SKM-1 (cell line): ENCODE results near the gene FTO.

Source experiments
- DNase-seq: peaks from one replicate; lab custom pipeline; 2025; ENCODE audit not compliant: unreplicated experiment; lab: John Stamatoyannopoulos, UW

Gene FTO

DNA sequence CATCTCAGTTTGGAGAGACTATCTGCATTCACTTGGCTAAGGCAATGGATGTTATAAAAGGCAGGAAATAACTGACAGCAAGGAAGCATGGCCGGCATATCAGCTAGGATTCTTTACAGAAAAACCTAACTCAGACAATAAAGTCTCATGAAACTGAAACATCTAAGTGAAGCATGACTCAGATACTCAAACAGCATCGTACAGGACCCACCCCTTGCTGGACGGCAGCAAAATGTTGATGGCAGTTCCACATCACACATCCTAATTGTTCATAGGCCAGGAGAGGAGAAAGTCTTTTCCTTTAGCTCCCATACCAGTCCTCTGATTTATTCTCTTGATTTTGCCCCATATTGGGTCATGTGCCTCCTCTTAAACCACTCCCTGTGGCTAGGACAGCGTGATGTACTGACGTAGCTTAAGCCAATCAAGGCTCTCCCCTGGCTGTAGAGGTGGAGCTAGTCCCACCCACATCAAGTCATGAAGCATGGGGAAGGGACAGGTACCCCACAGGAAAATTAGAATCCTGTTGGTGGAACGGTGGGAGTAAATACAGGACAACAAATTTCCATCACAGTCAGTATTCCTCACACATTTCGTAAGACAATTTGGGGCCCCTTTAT is 403.7 kb downstream of the FTO start:
- DNase-seq = no peak

DNA sequence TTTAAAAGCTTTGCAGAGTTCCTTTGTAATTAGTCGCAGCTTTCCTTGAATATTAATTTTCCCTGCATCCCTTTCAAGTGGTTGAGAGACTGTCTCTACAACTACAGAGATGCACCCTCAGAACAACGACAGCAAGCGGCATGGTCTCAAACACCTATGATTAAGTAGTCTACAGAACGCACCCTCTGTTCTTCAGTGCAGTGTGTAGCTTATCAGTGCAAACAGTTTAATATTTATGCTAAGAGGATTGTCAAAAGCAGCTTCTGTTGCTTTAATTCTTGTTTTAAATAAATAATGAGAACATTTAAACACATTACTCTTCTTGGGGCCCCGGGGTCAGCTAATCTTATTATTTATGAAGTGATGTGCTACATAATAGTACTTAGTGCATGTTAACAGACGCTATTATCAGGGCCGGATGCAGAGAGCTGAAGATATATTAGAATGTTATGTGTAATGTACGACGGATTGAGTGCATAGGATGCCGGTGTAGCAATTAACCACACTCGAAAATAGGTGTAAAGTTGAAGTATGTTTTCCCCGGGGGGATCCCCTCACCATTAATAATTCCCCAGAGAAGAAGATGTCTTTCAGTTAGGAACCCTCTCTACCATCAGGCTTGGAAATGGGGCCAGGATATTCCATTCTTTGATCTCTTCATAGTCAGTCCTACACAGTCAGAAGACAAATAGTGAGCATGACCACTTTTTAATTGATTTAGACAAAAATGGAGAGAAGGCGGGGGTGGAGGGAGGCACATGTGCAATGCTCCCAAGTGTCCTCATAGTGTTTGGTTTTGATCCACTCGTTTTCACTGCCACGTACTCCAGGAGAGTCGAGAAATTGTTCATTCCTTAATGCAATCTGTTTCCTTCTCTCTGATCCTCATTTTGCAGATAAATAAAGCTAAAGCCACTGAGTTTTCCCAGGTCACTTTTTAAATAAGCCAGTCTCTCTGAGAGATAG is 406.3 kb downstream of the FTO start:
- DNase-seq = no peak

DNA sequence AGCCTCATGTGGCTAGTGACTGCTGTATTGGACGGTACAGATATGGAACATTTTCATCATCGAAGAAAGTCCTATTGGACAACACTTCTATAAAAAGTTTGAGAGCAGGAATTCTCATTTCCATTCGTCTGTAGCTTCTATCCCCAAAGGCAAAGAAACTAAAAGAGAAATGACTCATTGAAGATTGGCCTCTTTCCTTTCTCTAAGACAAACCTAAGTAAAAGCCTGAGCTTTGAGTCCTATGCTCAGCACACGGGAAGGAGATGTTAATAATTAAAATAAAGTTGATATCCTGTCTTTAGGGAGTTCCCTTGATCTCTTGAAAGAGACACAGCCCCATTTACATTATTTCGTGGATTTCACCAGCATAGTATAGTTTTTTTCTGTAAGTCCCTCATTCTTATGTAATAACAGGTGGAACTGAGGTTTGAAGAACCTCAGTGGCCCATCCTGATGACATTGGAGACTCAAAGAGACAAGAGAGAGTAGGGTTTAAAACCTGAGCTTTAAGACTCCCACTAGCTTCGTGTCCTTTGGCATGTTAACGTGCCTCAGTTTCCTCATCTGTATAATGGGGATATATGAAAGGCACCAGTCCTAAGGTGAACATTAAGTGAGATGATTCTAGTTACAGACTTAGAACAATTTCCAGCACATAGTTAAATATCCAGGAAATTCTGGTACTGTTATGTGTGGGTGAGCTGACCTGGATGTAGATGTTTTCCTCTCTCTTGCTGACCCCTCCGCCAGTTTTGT is 408.7 kb downstream of the FTO start:
- no peak for DNase-seq

DNA sequence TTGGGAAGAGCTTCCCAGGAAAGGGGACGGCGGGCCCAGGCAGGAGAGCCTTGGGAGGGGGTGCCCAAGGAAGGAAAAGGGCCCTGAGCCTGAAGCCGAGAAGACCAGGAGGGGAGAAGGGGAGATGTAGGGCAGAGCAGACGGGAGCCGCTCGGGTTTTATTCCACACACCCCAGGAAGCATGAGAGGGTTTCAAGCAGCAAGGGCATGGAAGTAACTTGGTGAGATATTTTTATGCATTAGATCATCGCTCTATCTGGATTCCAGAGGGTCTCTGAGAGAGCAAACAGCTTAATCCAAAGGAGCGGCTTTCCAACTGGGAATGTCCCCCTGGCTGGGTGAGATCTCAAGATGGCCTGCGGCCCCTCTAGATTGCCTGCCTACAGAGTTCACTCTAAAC is 411.6 kb downstream of the FTO start:
- no peak for DNase-seq

DNA sequence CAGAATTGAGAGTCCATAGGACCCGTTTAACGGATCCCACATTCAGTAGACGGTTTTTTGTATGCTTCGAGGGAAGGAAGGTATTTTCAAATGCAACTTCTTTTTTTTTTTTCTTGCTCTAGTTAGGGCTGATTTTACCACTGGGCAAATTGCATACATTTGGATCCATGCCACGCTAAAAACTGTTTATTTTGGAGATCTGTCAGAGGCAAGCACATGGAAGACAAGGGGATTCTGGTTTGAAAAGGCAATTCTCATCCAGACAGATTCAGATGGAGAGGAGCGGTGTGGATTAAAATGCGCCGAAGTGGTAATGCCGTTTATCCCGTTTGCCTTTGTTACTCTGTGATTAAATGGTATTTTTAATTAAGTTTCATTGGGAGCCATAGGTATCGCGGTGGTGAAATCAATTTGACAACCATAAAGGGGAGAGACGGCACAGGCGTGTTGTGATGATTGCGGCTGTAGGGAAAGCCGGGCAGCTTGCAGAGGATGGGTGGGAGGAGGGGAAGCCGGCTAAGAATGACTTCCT is 412.2 kb downstream of the FTO start:
- no peak for DNase-seq

DNA sequence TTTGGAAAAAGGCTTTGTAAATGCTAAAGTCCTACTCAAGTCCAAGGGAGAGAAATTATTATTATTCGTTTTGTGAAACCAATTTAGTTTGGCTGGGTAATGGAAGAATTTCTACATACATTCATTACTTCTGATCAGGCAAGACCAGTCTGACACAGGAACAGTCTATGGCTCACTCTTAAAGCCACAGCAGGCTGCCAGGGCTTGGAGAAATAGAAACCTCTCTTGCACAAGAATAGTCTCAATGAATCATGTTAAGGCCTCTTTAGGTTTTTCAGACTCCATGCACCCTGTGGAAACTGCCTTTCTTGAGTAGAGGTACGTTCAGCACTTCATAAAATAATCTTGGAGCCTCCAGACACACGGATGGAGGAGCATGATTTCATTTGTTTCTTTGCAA is 414.9 kb downstream of the FTO start:
- DNase-seq = no peak

DNA sequence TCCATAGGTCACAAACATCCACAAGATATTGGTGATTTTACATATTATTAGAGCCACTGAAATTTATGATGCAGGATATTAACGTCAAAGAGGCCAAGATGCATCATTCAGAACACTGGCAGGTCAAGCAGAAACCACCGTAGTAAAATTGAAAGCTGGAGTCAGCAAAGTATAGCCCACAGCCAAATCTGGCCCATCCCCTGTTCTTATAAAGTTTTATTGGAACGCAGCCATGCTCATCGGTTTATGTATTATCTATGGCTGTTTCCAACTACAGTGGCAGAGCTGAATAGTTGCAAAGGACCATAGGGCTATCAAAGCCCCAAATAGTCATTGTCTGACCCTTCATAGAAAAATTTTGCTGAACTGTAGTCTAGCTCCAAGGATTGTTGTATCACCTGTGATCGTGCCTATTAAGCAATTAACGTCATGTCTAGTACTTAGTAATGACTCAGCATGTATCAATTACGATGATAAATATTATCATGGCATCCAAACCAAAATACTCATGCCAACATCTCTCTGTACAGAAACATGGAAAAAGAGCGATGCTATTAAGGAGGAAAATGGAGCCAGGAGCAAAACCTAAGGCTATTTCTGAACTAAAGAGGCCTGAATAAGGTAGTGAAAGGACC is 417.0 kb downstream of the FTO start:
- no peak for DNase-seq

DNA sequence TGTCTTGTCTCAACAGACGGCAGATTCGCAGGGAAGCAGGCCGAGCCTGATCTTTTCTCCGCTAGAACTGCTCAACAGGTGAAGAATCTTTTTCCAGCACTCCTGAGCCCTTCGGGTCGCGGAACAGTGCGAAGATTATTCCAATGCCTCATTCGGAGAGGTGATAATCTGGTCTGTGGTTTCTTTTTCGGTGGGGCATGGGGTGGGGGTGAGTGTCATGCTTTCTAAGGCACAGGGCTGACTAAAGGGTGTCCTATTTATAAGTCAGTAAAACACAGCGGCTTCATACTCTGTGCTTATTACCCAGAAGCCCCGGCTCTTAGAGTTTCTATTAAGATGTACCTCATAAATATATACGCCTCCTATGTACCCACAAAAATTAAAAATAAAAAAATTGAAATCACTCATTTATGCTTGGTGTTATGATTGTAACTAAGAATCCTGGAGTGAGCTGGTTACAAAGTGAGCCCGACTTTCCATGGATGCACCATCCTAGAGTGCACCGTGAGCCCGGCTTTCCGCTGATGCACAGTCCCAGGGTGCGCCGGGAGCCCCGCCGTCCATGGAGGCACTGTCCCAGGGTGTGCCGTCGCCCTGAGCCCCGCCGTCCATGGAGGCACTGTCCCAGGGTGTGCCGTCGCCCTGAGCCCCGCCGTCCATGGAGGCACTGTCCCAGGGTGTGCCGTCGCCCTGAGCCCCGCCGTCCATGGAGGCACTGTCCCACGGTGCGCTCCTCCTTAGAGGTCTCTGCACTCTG is 417.8 kb downstream of the FTO start:
- DNase-seq = no peak

DNA sequence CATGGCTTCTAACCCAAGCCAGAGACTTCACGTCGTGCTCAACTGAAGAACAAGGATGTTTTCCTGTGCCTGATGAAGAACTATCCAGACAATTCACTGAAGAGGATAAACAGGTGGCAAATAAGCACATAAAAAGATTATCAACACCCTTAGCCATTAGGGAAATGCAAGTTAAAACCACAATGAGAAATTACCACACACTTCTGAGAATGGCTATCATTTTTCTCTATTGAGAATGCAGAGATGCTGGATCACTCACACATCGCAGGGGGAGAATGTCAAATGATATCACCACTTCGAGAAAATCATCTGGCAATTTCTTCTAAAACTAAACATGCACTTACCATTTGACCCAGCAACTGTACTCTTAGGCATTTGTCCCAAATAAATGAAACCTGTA is 419.8 kb downstream of the FTO start:
- no peak for DNase-seq

DNA sequence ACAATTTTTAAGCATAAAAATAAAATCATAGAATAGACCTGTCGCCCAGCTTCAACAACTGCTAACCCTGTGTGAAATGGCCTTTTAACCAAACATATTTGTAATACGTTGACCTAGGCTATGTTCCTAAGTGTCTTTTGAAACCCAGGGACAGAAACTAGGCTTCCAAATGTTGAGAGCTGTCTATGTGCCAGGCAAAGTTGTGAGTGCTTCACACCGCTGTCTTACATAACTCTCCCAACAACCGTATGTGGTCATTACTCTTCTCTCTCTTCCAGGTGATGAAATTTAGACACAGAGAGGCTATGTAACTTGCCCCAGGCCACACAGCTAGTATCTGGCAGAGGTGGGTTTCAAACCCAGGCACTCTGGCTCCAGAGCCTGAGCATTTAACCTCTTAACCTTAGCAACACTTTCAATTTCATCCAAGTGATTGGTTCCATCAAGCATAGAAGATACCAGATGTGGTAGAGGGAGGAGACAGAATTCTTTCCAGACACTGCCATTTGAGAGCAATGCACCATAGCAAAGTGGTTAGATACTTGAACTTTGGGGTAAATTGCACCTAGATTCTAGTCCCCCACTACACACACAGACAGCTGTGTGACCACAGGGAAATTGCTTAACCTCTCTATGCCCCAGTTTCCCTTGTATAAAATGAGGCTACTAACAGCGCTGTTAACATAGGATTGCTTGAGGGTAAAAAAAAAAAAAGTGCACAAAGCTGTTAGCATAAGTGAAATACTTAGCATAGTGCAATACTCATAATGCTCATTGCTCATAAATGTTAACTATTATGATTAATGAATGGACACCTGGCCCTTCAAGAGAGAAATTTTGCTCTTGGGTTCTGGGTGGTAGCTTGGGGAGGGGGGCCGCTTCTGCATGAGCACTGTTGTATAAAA is 422.0 kb downstream of the FTO start:
- DNase-seq = no peak

DNA sequence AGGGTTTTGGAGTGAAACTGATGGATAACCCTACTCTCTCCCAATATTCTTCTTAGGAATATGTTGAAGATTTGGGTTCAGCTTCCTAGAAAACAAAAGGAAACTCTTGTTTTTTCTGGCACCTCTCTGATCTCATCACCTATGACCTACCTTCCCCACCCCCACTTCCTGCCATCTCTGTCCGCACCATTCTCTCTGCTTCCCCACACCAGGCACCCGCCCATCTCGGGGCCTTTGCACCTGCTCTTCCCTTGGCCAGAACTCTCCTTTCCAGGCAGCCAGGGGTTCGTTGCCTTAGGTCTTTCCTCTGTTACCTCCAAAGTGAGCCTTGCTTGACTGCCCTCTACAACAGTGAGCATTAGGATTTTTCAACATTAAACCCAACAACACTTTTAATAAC is 423.0 kb downstream of the FTO start:
- no peak for DNase-seq

DNA sequence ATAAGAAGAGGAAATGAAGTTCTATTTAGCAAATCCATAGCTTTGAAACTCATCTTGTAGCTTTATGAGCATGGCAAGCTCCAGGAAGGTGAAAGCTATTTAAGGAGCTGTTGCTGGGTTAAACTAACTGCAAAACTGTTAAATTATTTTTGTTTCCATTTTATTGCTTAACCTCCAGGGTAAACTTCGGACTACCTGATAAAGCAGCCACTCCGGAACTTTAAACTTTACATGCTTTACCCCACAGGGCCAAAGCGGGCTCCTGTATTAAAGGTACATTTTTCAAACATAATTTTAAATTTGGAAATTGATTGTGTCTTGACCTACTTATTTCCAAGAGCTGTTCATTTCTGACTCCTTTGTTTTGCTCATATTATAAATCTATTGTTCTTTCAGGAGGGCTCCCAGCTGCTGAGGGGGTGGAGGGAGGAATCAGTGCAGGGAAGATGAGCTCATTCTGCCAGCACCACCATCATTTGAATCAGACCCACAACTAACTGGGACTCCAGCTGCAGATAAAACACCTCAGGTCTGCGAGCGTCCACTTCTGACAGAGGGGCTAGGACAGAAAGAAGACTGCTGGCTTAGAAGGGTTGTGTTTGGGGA is 424.8 kb downstream of the FTO start:
- no peak for DNase-seq

DNA sequence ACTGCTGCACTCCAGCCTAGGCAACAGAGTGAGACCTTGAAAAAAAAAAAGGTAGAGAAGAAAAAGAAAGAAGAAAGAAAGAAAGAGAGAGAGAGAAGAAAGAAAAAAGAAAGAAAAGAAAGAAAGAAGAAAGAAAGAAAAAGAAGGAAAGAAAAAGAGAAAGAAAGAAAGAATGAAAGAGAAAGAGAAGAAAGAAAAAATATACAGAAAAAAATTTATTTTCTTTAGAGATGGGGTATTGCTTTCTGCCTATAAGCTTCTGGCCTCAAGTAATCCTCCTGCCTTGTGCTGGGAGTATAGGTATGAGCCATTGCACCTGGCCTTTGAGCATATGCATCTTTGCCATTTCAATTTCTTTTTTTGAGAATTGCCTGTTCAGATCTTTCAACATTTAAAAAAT is 425.9 kb downstream of the FTO start:
- DNase-seq = no peak

DNA sequence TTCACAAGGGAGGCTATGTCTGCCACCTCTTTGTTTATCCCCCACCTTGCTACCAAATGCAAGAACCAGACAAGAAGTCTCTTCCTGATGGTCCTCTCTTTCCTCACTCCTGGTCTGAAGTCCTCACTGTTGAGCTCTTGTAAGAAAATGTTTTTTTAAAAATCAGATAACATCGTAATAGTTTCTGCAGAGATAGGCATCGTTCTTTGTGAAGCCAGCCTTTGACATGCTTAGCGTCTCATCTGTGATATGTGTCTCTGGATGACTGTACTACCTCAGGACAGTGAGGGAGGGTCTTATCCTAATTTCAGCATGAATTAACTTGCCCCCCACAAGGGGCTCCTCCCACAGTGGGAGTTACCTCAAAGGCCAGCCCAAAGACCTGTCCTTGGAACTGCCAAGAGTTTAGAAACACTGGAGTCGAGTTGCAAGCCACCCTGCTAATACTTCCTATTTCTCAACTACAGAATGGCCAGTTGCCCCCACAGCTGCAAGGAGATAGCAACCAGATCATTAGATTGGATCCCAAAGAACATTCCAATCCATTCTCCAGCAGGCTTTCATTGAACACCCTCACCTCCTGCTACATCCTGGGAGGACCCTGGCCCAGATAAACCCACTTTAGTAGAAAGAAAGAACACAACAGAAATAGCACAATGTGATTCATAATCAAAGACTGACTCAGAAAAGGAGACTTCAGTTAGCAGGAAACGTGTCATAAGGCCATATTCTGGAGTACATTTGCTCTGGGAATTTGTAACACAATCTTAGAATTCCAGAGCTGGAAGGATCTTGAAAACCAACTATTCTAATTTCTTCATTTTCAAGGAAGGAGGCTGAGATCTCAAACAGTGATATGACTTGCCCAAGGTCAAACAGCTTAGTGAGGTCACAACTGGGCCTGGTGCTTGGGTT is 431.7 kb downstream of the FTO start:
- DNase-seq = no peak

DNA sequence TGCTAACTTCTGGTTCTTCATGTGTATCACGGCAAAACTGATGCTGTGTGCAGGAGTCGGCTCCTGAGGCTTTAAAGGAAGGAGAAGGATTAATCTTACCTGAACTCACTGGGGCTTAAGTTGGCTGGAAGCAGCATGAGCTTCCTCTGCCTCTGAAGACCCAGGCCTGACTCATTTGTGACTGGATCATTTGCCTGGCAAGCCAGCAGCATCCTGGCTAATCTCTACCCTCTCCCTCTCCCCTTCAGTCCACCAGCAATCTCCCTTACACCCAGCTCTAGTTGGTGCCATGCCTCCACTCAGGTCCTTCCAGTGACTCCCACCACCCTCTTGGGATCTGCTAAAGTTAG is 432.3 kb downstream of the FTO start:
- DNase-seq = no peak

DNA sequence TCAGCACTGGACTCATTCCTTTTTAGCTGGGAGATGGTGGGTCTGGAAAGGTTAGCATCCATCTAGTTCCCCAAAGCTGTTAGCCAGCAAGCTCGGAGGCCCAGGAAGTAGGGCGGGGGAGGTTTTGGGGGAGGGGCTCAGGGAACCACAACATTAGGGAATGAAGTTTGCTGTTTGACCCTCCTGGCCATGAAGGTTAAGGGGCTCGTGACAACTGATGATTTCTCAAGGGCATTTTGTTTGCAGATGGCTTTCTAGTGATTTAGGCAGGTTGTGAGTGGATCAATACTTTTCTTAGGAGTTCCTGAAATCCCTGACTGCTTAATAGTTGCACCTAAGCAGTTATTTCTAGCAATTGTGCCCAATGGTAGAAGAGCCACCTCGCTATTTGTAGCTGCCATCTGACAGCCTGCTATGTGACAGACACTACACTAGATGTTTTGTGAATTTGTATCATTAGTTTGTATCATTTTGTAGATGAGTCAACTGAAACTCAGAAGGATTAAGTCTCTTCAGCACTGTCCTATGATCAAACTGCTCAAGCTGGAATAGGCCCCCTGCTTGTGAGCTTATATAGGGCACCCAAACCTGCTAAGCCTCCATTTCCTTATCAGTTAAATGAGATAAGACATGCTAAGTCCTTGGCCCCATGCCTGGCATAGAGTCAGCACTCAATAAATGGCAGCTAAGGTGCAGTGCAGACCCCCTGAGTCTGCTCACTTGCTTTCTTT is 436.3 kb downstream of the FTO start:
- DNase-seq = no peak

DNA sequence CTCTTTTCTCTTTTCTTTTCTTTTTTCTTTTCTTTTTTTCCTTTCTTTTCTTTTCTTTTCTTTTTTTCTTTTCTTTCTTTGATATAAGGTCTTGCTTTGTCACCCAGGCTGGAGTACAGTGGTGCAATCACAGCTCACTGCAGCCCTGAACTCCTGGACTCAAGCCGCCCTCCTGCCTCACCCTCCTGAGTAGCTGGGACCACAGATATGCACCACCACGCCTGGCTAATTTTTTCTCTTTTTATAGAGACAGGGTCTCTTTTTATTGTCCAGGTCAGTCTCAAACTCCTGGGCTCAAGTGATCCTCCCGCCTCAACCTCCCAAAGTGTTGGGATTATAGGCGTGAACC is 436.8 kb downstream of the FTO start:
- no peak for DNase-seq
